ENCODE measurements around the gene NUDCD2. TPM values are rescaled to one million over a fixed set of nuclear protein-coding genes. Genes with fewer than 3 reads are reported as not detected.
A peak's percentile ranks its signal among the peaks of the same experiment; 100 is the strongest.

NUDCD2 gene
- total and polyA plus RNA-seq, 9 of the 15 experiments (the other 6 are each of a cell fraction or from before 2014, with no cell fraction given): 14.6 to 76.9 (median 32.5) TPM

- TF ChIP-seq ATF1 (CRISPR knock-in tag; IDR thresholded peaks at IDR 0.05) (no peak), ATF1 (tag; IDR thresholded peaks at IDR 0.05) (peak; percentile 62), RFX5 (IDR thresholded peaks at IDR 0.05; ENCODE audit: low read depth, low read length) (no peak), KDM1A (IDR thresholded peaks at IDR 0.05) (no peak), NR4A1 (CRISPR knock-in tag; IDR thresholded peaks at IDR 0.05) (no peak), NR4A1 (tag; IDR thresholded peaks at IDR 0.05) (0 out of 2 replicates have a peak, but pooled peaks have one; percentile 28), ZNF589 (CRISPR knock-in tag; IDR thresholded peaks at IDR 0.05; ENCODE audit: low read depth) (no peak), NR1H2 (CRISPR knock-in tag; IDR thresholded peaks at IDR 0.05) (no peak), TSHZ1 (CRISPR knock-in tag; IDR thresholded peaks at IDR 0.05) (no peak), RBM17 (IDR thresholded peaks at IDR 0.05; ENCODE audit: borderline replicate concordance, low read depth, low read length) (no peak), ZNF24 (IDR thresholded peaks at IDR 0.05) (no peak; the same call in 1 of the 2 replicates), ELK3 (CRISPR knock-in tag; IDR thresholded peaks at IDR 0.05) (no peak), TAL1 (IDR thresholded peaks at IDR 0.05) (no peak), HNRNPUL1 (IDR thresholded peaks at IDR 0.05; ENCODE audit: low read length) (no peak), TCF3 (CRISPR knock-in tag; IDR thresholded peaks at IDR 0.05) (0 out of 2 replicates have a peak, but pooled peaks have one; percentile 15), CBFB (CRISPR knock-in tag; IDR thresholded peaks at IDR 0.05) (no peak), RBM39 (optimal IDR thresholded peaks at IDR 0.05; ENCODE audit: low read depth, low read length) (no peak)
- TF ChIP-seq, protein P1, sequence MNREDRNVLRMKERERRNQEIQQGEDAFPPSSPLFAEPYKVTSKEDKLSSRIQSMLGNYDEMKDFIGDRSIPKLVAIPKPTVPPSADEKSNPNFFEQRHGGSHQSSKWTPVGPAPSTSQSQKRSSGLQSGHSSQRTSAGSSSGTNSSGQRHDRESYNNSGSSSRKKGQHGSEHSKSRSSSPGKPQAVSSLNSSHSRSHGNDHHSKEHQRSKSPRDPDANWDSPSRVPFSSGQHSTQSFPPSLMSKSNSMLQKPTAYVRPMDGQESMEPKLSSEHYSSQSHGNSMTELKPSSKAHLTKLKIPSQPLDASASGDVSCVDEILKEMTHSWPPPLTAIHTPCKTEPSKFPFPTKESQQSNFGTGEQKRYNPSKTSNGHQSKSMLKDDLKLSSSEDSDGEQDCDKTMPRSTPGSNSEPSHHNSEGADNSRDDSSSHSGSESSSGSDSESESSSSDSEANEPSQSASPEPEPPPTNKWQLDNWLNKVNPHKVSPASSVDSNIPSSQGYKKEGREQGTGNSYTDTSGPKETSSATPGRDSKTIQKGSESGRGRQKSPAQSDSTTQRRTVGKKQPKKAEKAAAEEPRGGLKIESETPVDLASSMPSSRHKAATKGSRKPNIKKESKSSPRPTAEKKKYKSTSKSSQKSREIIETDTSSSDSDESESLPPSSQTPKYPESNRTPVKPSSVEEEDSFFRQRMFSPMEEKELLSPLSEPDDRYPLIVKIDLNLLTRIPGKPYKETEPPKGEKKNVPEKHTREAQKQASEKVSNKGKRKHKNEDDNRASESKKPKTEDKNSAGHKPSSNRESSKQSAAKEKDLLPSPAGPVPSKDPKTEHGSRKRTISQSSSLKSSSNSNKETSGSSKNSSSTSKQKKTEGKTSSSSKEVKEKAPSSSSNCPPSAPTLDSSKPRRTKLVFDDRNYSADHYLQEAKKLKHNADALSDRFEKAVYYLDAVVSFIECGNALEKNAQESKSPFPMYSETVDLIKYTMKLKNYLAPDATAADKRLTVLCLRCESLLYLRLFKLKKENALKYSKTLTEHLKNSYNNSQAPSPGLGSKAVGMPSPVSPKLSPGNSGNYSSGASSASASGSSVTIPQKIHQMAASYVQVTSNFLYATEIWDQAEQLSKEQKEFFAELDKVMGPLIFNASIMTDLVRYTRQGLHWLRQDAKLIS (CRISPR knock-in tag; IDR thresholded peaks at IDR 0.05): no peak
Observed at GRCh38 chr5:163459819-163460561, at the start of gene NUDCD2 (continued).

Measured in K562 (cell line).